Caco-2 (cell line): ENCODE results near the gene BUD13. TPM values are rescaled to one million over a fixed set of nuclear protein-coding genes. Genes with fewer than 3 reads are reported as not detected.
"Not testable (repeated sequence)": the region's sequence is repeated elsewhere in the genome, so short reads cannot be mapped to it uniquely, and the experiment has no call there.

ENCODE experiments used
- BruUV-seq: library from RNA; stranded (reverse); fragments of 400-500 nt; replicated peaks from 2 replicates; lab custom pipeline; 2021; lab: Mats Ljungman, UMichigan
- CTCF ChIA-PET: fragments of 300-600 bp; sonication (Branson Sonifier 250); formaldehyde crosslinking; loops from one replicate; lab custom pipeline; 2022; ENCODE audit warnings: antibody characterized with exemption; lab: Charles Lee
- POLR2A ChIA-PET: fragments of 300-600 bp; sonication (Branson Sonifier 250); formaldehyde crosslinking; loops from one replicate; lab custom pipeline; 2022; ENCODE audit warnings: antibody characterized with exemption; lab: Charles Lee
- DNase-seq, 2 experiments: peaks; one replicate each; pipeline versions ENCODE4 v3.0.0 to v3.0.0-alpha.2; 2020 to 2022
- H3K27me3 ChIP-seq: replicated peaks from 2 replicates; pipeline ENCODE4 v1.6.0; 2011; ENCODE audit warnings: low read length; ENCODE audit not compliant: control insufficient read depth, insufficient read depth
- H3K36me3 ChIP-seq: 2 replicates; pipeline ENCODE4 v1.5.1; 2011; ENCODE audit warnings: low read length; ENCODE audit not compliant: control insufficient read depth, insufficient read depth
- H3K4me1 ChIP-seq: fragments of 250-450 bp; sonication (Bioruptor Pico); 2 replicates; pipeline ENCODE4 v1.5.1; 2020; ENCODE audit warnings: mild to moderate bottlenecking
- H3K4me3 ChIP-seq: 2 replicates; pipeline ENCODE4 v1.5.1; 2011; ENCODE audit warnings: low read depth, mild to moderate bottlenecking, control low read depth, low read length
- H3K9me3 ChIP-seq: fragments of 250-450 bp; sonication (Bioruptor Pico); 2 replicates; pipeline ENCODE4 v1.5.1; 2020; ENCODE audit warnings: mild to moderate bottlenecking, moderate library complexity
- H3K27ac Mint-ChIP-seq: one replicate; pipeline ENCODE4 v1.8.0; 2022; ENCODE audit warnings: mixed read lengths; ENCODE audit not compliant: unreplicated experiment
- H3K27me3 Mint-ChIP-seq: one replicate; pipeline ENCODE4 v1.8.0; 2022; ENCODE audit warnings: mixed read lengths; ENCODE audit not compliant: insufficient read depth, unreplicated experiment
- H3K36me3 Mint-ChIP-seq: one replicate; pipeline ENCODE4 v1.8.0; 2022; ENCODE audit warnings: mild to moderate bottlenecking, mixed read lengths; ENCODE audit not compliant: insufficient read depth, unreplicated experiment
- H3K4me1 Mint-ChIP-seq: one replicate; pipeline ENCODE4 v1.8.0; 2022; ENCODE audit warnings: low read depth, mixed read lengths; ENCODE audit not compliant: unreplicated experiment
- H3K4me3 Mint-ChIP-seq: one replicate; pipeline ENCODE4 v1.8.0; 2022; ENCODE audit warnings: mild to moderate bottlenecking, moderate library complexity, mixed read lengths; ENCODE audit not compliant: unreplicated experiment
- H3K9me3 Mint-ChIP-seq: one replicate; pipeline ENCODE4 v1.8.0; 2022; ENCODE audit warnings: mixed read lengths; ENCODE audit not compliant: unreplicated experiment
- CTCF ChIP-seq, 2 experiments: fragments of 200-600 bp in 1 of 2; IDR thresholded peaks; 1 replicate in 1 of 2; 2 replicates in 1 of 2; pipeline versions ENCODE4 v1.5.1 to v1.8.0; 2011 to 2022; ENCODE audit warnings: antibody characterized with exemption in 1 of 2, control low read depth in 1 of 2, inconsistent platforms in 1 of 2, low read depth in 1 of 2, low read length in 1 of 2, mild to moderate bottlenecking in 1 of 2, moderate library complexity in 1 of 2; ENCODE audit not compliant: insufficient read depth in 1 of 2, severe bottlenecking in 1 of 2, unreplicated experiment in 1 of 2
- intact Hi-C: fragments of 100-400 bp; cut with micrococcal nuclease; formaldehyde crosslinking; loops from one replicate; pipeline ENCODE4 v1.10.0; 2022; ENCODE audit not compliant: unreplicated experiment
- total RNA-seq: library from RNA; stranded (reverse); gene quantifications from 2 replicates; pipeline ENCODE4 v1.2.3, GENCODE V29; 2022

BUD13 gene
- total RNA-seq, 1 experiment from 2014 or later = 42.6 TPM

GRCh38 chr11:116807601-116808261 lies 34.9 kb upstream of the BUD13 start:
- ChIA-PET POLR2A (interaction anchor here (0.6 to 1.5 kb wide), 8 partner anchors 19 to 366 kb away, joined by 3 to 11 read pairs (median 4); partner anchors contain the start of genes APOA1, APOC3 and ZPR1), CTCF (interaction anchor here (0.5 to 1.8 kb wide), 10 partner anchors 14 to 117 kb away, joined by 3 to 29 read pairs (median 6); partner anchors contain the start of genes APOA1, APOA5, APOC3 and ZPR1)
- Histone ChIP-seq H3K4me1 (peaks cover 62% of the 10 kb centered on the region), H3K36me3 (no peaks in the 10 kb centered on the region), H3K27me3 (no peaks in the 10 kb centered on the region), H3K9me3 (no peaks in the 10 kb centered on the region; the same call in 1 of the 2 replicates), H3K4me3 (no peak overlapping the region)
- no peak for TF ChIP-seq CTCF (IDR thresholded peaks at IDR 0.05; ENCODE audit: insufficient read depth in 1 of 2, low read depth in 1 of 2, low read length in 1 of 2, severe bottlenecking in 1 of 2, unreplicated experiment in 1 of 2)
- no TSS peak for BruUV-seq
- Mint-ChIP-seq H3K27me3 (no peaks in the 10 kb centered on the region), H3K4me3 (peak overlapping the region; percentile 67), H3K27ac (peak overlapping the region; percentile 98), H3K9me3 (peaks cover 12% of the 10 kb centered on the region), H3K36me3 (peaks cover 23% of the 10 kb centered on the region), H3K4me1 (peaks cover 60% of the 10 kb centered on the region)
- DNase-seq = no peak
- intact Hi-C loops = loop anchor here (1.0 to 2.0 kb wide), 5 partner anchors 15 to 265 kb away; partner anchors contain the start of genes APOA1 and APOC3

DNA sequence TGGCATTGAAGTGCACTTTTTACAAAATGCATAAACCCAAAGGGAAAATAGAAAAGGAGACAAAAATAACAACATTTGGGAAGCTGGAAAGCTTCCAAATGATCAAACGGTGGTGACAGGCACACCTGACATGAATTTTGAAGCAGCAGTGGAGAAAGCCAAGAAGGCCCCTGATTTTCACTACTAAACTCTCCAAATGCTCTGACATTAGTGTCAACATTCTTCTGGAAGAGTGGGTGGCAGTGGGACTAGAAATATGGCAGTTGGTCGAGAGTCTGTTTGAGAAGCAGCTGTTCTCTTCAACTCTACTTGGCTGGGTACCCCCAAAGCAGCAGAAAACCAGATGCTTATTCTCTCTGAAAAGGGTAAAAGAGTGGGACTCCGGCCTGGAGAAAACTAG lies 31.2 kb upstream of the BUD13 start:
- intact Hi-C loops = no loop called here
- no peaks in the 10 kb centered on the region for H3K36me3 ChIP-seq

GRCh38 chr11:116801662-116802061 lies 28.9 kb upstream of the BUD13 start:
- H3K9me3 Mint-ChIP-seq, H3K9me3 ChIP-seq, H3K4me3 Mint-ChIP-seq, DNase-seq, H3K4me3 ChIP-seq, H3K27me3 ChIP-seq, H3K36me3 ChIP-seq, H3K27me3 Mint-ChIP-seq, H3K36me3 Mint-ChIP-seq, H3K27ac Mint-ChIP-seq, POLR2A ChIA-PET, BruUV-seq, intact Hi-C loops: not testable (repeated sequence)
- peaks cover 23% of the 10 kb centered on the region for H3K4me1 ChIP-seq
- CTCF ChIA-PET = interaction anchor here (1.7 kb wide), 1 partner anchor 28 kb away, joined by 4 read pairs; the partner anchor contains the start of gene APOC3
- H3K4me1 Mint-ChIP-seq = peaks cover 15% of the 10 kb centered on the region

More for the DNA sequence above, 31.2 kb upstream of the BUD13 start:
- Mint-ChIP-seq H3K9me3 (no peaks in the 10 kb centered on the region), H3K4me3 (no peak overlapping the region), H3K27ac (no peak overlapping the region), H3K36me3 (peaks cover 21% of the 10 kb centered on the region), H3K4me1 (peaks cover 38% of the 10 kb centered on the region), H3K27me3 (no peaks in the 10 kb centered on the region)
- Histone ChIP-seq H3K4me1 (peaks cover 36% of the 10 kb centered on the region), H3K4me3 (no peak overlapping the region), H3K9me3 (no peaks in the 10 kb centered on the region), H3K27me3 (no peaks in the 10 kb centered on the region)
- ChIA-PET POLR2A (no interaction called here), CTCF (no interaction called here)
- BruUV-seq = no TSS peak
- no peak for DNase-seq
- TF ChIP-seq CTCF (IDR thresholded peaks at IDR 0.05; ENCODE audit: insufficient read depth in 1 of 2, low read depth in 1 of 2, low read length in 1 of 2, severe bottlenecking in 1 of 2, unreplicated experiment in 1 of 2) = no peak
